GM12878 (cell line): ENCODE results near the gene BTNL2. TPM values are rescaled to one million over a fixed set of nuclear protein-coding genes. Genes with fewer than 3 reads are reported as not detected.

ENCODE experiments used
- ATAC-seq: fragments of 200-7000 bp; cut with Tn5 transposase; 3 replicates; pipeline ENCODE4 v1.9.1; 2020; ENCODE audit warnings: mild to moderate bottlenecking, moderate library complexity
- BruUV-seq: library from RNA; stranded (reverse); fragments of 400-500 nt; replicated peaks from 2 replicates; lab custom pipeline; 2021; lab: Mats Ljungman, UMichigan
- CTCF ChIA-PET: fragments of 300-600 bp; sonication (Branson Sonifier 250); formaldehyde crosslinking; extraction: SDS; loops from one replicate; lab custom pipeline; 2021; ENCODE audit warnings: inconsistent platforms; lab: Yijun Ruan, JAX
- POLR2A ChIA-PET: fragments of 350-600 bp; formaldehyde crosslinking; extraction: SDS; loops from one replicate; lab custom pipeline; 2021; ENCODE audit warnings: inconsistent platforms; lab: Charles Lee
- RAD21 ChIA-PET: fragments of 300-600 bp; sonication (Branson Sonifier 250); formaldehyde crosslinking; loops from one replicate; lab custom pipeline; 2023; ENCODE audit warnings: antibody characterized with exemption; ENCODE audit not compliant: unreplicated experiment; lab: Charles Lee
- SMC1A ChIA-PET: fragments of 300-600 bp; sonication (Branson Sonifier 250); formaldehyde crosslinking; loops from one replicate; lab custom pipeline; 2023; ENCODE audit not compliant: unreplicated experiment, uncharacterized antibody; lab: Charles Lee
- DNase-seq: peaks from one replicate; pipeline ENCODE4 v3.0.0-alpha.2; 2011; ENCODE audit warnings: low read depth, low spot score
- FAIRE-seq: peaks from 3 replicates; lab custom pipeline; 2011; peaks lifted over from hg19 to GRCh38; lab: Jason Lieb, UNC
- H2AFZ ChIP-seq: 2 replicates; pipeline ENCODE4 v1.6.0; 2011; ENCODE audit warnings: low read depth, low read length, control low read depth; ENCODE audit not compliant: control insufficient read depth
- H3K27ac ChIP-seq: 2 replicates; pipeline ENCODE4 v1.5.1; 2011; ENCODE audit warnings: control low read depth; ENCODE audit not compliant: control insufficient read depth, insufficient read depth
- H3K27me3 ChIP-seq, 2 experiments: replicated peaks in 1 of 2; 2 replicates each; pipeline versions ENCODE4 v1.6.0 to v1.6.1; 2011; ENCODE audit warnings: low read length in 1 of 2; ENCODE audit not compliant: control insufficient read depth in 2 of 2, insufficient read depth in 2 of 2
- H3K36me3 ChIP-seq, 2 experiments: 2 replicates each; pipeline ENCODE4 v1.5.1; 2011; ENCODE audit warnings: low read length in 1 of 2; ENCODE audit not compliant: control insufficient read depth in 2 of 2, insufficient read depth in 2 of 2
- H3K4me1 ChIP-seq: 2 replicates; pipeline ENCODE4 v1.6.1; 2011; ENCODE audit warnings: mild to moderate bottlenecking, low read length, moderate library complexity, mixed read lengths; ENCODE audit not compliant: control insufficient read depth, insufficient read depth
- H3K4me2 ChIP-seq: 2 replicates; pipeline ENCODE4 v1.6.0; 2011; ENCODE audit warnings: control low read depth; ENCODE audit not compliant: control insufficient read depth, insufficient read depth
- H3K4me3 ChIP-seq: fragments of 200-600 bp; sonication (generic); 2 replicates; pipeline ENCODE4 v1.5.1; 2016
- H3K79me2 ChIP-seq: 2 replicates; pipeline ENCODE4 v1.6.0; 2011; ENCODE audit warnings: low read length; ENCODE audit not compliant: control insufficient read depth, insufficient read depth
- H3K9ac ChIP-seq: 2 replicates; pipeline ENCODE4 v1.8.0; 2011; ENCODE audit warnings: low read length, control low read depth, mixed read lengths; ENCODE audit not compliant: control insufficient read depth, insufficient read depth
- H3K9me3 ChIP-seq: replicated peaks from 3 replicates; pipeline ENCODE4 v1.5.1; 2011; ENCODE audit warnings: mild to moderate bottlenecking, low read length; ENCODE audit not compliant: control insufficient read depth, insufficient read depth
- H4K20me1 ChIP-seq: 2 replicates; pipeline ENCODE4 v1.6.0; 2011; ENCODE audit not compliant: control insufficient read depth, insufficient read depth
- ATF7 ChIP-seq: fragments of 450-650 bp; IDR thresholded peaks from 2 replicates; pipeline ENCODE4 v1.6.1; 2016; ENCODE audit warnings: low read depth, mild to moderate bottlenecking
- BCL11A ChIP-seq: IDR thresholded peaks from 2 replicates; pipeline ENCODE4 v1.6.1; 2011; ENCODE audit warnings: low read depth, low read length
- CHD1 ChIP-seq: IDR thresholded peaks from 2 replicates; pipeline ENCODE4 v1.6.1; 2012; ENCODE audit warnings: low read depth, low read length, improper control_type of control experiment
- HDAC6 ChIP-seq: fragments of 200-600 bp; sonication (generic); IDR thresholded peaks from one replicate; pipeline ENCODE4 v1.8.0; 2017; ENCODE audit warnings: antibody characterized with exemption; ENCODE audit not compliant: unreplicated experiment
- SREBF1 ChIP-seq: IDR thresholded peaks from 2 replicates; pipeline ENCODE4 v1.6.1; 2012; ENCODE audit warnings: mild to moderate bottlenecking, low read length
- STAT3 ChIP-seq: IDR thresholded peaks from 2 replicates; pipeline ENCODE4 v1.6.1; 2011; ENCODE audit warnings: low read depth, low read length, improper control_type of control experiment
- ZBTB33 ChIP-seq: fragments of 450-650 bp; IDR thresholded peaks from 2 replicates; pipeline ENCODE4 v1.6.1; 2017; ENCODE audit warnings: mild to moderate bottlenecking
- ZBTB40 ChIP-seq: fragments of 450-650 bp; IDR thresholded peaks from 2 replicates; pipeline ENCODE4 v1.6.1; 2016; ENCODE audit warnings: mild to moderate bottlenecking, moderate library complexity, borderline replicate concordance
- WGBS: methylation state at CpG from one replicate; pipeline ENCODE4 v1.1.6; 2016; ENCODE audit warnings: low lambda C conversion rate; ENCODE audit not compliant: insufficient replicate concordance, insufficient coverage; ENCODE audit errors: missing lambda C conversion rate; 5-methylcytosine and 5-hydroxymethylcytosine counted together
- in situ Hi-C: fragments of 300-500 bp; cut with MboI; formaldehyde crosslinking; loops from 9 replicates; pipeline ENCODE4 v1.14.3; 2018; ENCODE audit warnings: mixed read lengths
- intact Hi-C: fragments of 100-400 bp; cut with micrococcal nuclease; formaldehyde crosslinking; loops from one replicate; pipeline ENCODE4 v1.14.2; 2022; ENCODE audit not compliant: unreplicated experiment
- polyA plus RNA-seq, 11 experiments: library from polyadenylated mRNA; depleted of rRNA in 4 of 11; unstranded in 6 of 11; stranded (reverse) in 5 of 11; fragments of >200 nt; fragmentation: Nextera tagmentation in 4 of 11; fragmentation: Illumina TruSeq in 1 of 11; extraction: Ambion mirVana in 4 of 11; extraction: Trizol in 1 of 11; gene quantifications; 1 replicate in 1 of 11; 2 replicates in 10 of 11; pipeline versions ENCODE4 v1.2.1 to v1.2.3, GENCODE V29; 2011 to 2016; ENCODE audit warnings: inconsistent platforms in 2 of 11, missing spikeins in 2 of 11, low read depth in 1 of 11
- total RNA-seq, 4 experiments: library from RNA; depleted of rRNA in 3 of 4; stranded (reverse); fragments of >200 nt in 3 of 4; fragmentation: Illumina TruSeq in 1 of 4; extraction: Trizol in 1 of 4; gene quantifications; 2 replicates each; pipeline versions ENCODE4 v1.2.1 to v1.2.3, GENCODE V29; 2013 to 2021
- TF ChIP-seq, protein P1 (sequence below): fragments of 450-650 bp; IDR thresholded peaks from 2 replicates; pipeline ENCODE4 v1.6.1; 2017; ENCODE audit warnings: mild to moderate bottlenecking, low read depth, inconsistent platforms; ENCODE audit not compliant: poor library complexity, severe bottlenecking

Gene BTNL2
- total and polyA plus RNA-seq, 10 of the 15 experiments (the other 5 are each of a cell fraction or from before 2014, with no cell fraction given), result 0.11 to 0.29 (median 0.26) TPM; not detected in 5

- ChIA-PET RAD21 (no interaction called here), CTCF (interaction anchor here (1.1 to 3.8 kb wide), 4 partner anchors 12 to 204 kb away, joined by 3 to 47 read pairs (median 4); no protein-coding TSS in a partner anchor), SMC1A (interaction anchor here (0.7 kb wide), 1 partner anchor 371 kb away, joined by 3 read pairs; no protein-coding TSS in a partner anchor), POLR2A (interaction anchor here (8.4 kb wide), 1 partner anchor 12 kb away, joined by 64 read pairs; no protein-coding TSS in a partner anchor)
- Histone ChIP-seq H2AFZ (no peak overlapping the region), H4K20me1 (no peaks in the 10 kb centered on the region), H3K79me2 (no peaks in the 10 kb centered on the region), H3K4me1 (no peaks in the 10 kb centered on the region), H3K9ac (no peak overlapping the region), H3K27me3 (no peaks in the 10 kb centered on the region), H3K4me2 (no peak overlapping the region), H3K4me3 (no peak overlapping the region), H3K36me3 (peaks cover 3 to 4% of the 10 kb centered on the region in 2 experiments; a peak in 3 of 4 replicates), H3K27ac (no peak overlapping the region), H3K9me3 (peaks cover 6% of the 10 kb centered on the region; the same call in 2 of the 3 replicates)
- no TSS peak for BruUV-seq
- no peak for FAIRE-seq
- in situ Hi-C loops (no loop called here), intact Hi-C loops (no loop called here)
- WGBS, result 64% methylated on average over 2 of the region's 3 CpGs
- no peak for DNase-seq
- ATAC-seq, result no peak
- no peak for TF ChIP-seq BCL11A
- no peak for TF ChIP-seq HDAC6
- no peak for TF ChIP-seq ATF7
- TF ChIP-seq, protein P1, sequence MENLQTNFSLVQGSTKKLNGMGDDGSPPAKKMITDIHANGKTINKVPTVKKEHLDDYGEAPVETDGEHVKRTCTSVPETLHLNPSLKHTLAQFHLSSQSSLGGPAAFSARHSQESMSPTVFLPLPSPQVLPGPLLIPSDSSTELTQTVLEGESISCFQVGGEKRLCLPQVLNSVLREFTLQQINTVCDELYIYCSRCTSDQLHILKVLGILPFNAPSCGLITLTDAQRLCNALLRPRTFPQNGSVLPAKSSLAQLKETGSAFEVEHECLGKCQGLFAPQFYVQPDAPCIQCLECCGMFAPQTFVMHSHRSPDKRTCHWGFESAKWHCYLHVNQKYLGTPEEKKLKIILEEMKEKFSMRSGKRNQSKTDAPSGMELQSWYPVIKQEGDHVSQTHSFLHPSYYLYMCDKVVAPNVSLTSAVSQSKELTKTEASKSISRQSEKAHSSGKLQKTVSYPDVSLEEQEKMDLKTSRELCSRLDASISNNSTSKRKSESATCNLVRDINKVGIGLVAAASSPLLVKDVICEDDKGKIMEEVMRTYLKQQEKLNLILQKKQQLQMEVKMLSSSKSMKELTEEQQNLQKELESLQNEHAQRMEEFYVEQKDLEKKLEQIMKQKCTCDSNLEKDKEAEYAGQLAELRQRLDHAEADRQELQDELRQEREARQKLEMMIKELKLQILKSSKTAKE, result no peak
- TF ChIP-seq CHD1, result no peak
- TF ChIP-seq STAT3, result no peak
- no peak for TF ChIP-seq ZBTB33
- TF ChIP-seq SREBF1, result no peak
- TF ChIP-seq ZBTB40, result no peak
These were observed 42.2 kb upstream of the BTNL2 start for GRCh38 chr6:32449088-32449736.
